Measurements from ENCODE around the gene C6orf89. TPM values are rescaled to one million over a fixed set of nuclear protein-coding genes. Genes with fewer than 3 reads are reported as not detected.
"Not testable (repeated sequence)": the region's sequence is repeated elsewhere in the genome, so short reads cannot be mapped to it uniquely, and the experiment has no call there.

Gene C6orf89
- total RNA-seq, 1 donor from 2014 or later, result 28.4 TPM

DNA sequence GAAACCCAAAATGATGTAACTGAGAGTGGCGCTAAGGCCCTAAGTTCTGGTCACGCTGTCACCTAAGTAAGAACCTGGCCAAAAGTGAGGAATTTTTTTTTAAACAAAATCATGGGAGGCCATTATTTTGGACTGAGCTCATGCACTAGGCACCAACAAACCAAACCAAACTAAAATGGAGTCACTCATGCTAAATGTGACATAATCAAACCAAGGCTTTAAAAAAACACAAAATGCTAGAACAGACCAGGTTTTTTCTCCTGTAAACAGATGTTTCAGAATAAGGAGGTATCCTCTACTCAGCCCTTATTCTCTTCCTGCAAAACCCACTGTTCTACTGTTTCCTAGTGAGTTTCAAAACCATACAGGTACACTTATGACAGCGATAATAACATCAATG, 1.1 kb upstream of the C6orf89 start:
- intact Hi-C loops (cut with micrococcal nuclease), result loop anchor here (1.0 to 5.0 kb wide), 6 partner anchors 9 to 324 kb away; partner anchors contain the start of gene MTCH1
- DNase-seq (ENCODE audit: low spot score), result no peak
- Mint-ChIP-seq H3K27ac (no peak overlapping the region), H3K36me3 (ENCODE audit: low read depth) (peaks cover 5% of the 10 kb centered on the region), H3K27me3 (ENCODE audit: low read depth) (no peaks in the 10 kb centered on the region), H3K9me3 (no peaks in the 10 kb centered on the region), H3K4me1 (ENCODE audit: low read depth) (peaks cover 32% of the 10 kb centered on the region), H3K4me3 (ENCODE audit: low read depth) (no peak overlapping the region)

DNA sequence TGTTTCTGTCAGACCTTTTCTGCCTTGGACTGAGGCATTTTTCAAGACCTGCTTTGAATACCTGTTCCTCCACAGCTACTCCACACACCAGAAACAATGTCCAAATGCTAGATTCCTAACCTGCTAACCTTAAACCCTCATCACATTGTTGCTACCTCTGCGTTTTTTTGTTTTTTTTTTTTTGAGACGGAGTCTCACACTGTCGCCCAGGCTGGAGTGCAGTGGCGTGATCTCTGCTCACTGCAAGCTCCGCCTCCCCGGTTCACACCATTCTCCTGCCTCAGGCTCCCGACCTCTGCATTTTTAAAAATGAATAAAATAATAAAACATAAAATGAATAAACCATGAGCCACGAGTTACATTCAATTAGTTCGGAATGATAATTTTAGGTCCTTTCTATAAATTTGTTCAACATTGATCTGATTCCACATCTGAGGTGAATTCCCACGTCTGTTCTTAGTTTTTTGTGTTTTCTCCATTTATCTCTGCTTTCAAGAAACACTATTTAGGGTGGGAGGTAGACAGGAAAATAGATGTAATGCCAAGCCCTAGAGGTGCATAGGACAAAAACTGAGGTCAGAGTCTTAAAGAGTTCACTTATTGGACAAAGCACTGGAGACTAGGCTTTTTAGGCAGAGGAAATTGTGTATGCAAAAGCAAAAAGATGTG, 1.3 kb downstream of the C6orf89 start:
- H3K27ac Mint-ChIP-seq, result peak overlapping the region; percentile 65
- peaks cover 32% of the 10 kb centered on the region for H3K4me1 Mint-ChIP-seq (ENCODE audit: low read depth)
- intact Hi-C loops (cut with micrococcal nuclease), result loop anchor here (5.0 kb wide), 1 partner anchor 100 kb away; the partner anchor contains the start of gene MTCH1
- H3K36me3 Mint-ChIP-seq (ENCODE audit: low read depth), result peaks cover 8% of the 10 kb centered on the region
- DNase-seq (ENCODE audit: low spot score), result no peak
- H3K9me3 Mint-ChIP-seq, result no peaks in the 10 kb centered on the region
- peak overlapping the region; percentile 87 for H3K4me3 Mint-ChIP-seq (ENCODE audit: low read depth)
- H3K27me3 Mint-ChIP-seq (ENCODE audit: low read depth), result no peaks in the 10 kb centered on the region

DNA sequence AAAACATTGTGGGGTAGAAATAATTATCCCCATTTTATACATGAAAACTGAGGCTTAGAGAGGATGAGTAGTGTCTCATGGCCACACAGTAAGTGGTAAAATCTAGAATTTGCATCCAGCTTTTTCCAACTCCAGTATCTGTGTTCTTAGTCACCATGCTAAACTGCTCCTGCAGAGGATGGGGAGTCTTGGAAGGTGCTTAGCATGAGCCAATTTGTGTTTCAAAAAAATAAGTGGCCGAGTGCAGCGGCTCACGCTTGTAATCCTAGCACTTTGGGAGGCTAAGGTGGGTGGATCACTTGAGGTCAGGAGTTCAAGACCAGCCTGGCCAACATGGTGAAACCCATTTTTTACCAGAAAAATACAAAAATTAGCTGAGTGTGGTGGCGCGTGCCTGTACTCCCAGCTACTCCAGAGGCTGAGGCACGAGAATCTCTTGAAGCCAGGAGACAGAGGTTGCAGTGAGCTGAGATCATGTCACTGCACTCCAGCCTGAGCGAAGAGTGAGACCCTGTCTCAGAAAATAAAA, 2.4 kb downstream of the C6orf89 start:
- Mint-ChIP-seq H3K9me3 (no peaks in the 10 kb centered on the region), H3K4me3 (ENCODE audit: low read depth) (no peak overlapping the region), H3K27me3 (ENCODE audit: low read depth) (no peaks in the 10 kb centered on the region), H3K27ac (no peak overlapping the region), H3K36me3 (ENCODE audit: low read depth) (peaks cover 13% of the 10 kb centered on the region), H3K4me1 (ENCODE audit: low read depth) (peaks cover 32% of the 10 kb centered on the region)
- intact Hi-C loops (cut with micrococcal nuclease), result loop anchor here (5.0 kb wide), 1 partner anchor 99 kb away; the partner anchor contains the start of gene MTCH1
- DNase-seq (ENCODE audit: low spot score), result no peak

DNA sequence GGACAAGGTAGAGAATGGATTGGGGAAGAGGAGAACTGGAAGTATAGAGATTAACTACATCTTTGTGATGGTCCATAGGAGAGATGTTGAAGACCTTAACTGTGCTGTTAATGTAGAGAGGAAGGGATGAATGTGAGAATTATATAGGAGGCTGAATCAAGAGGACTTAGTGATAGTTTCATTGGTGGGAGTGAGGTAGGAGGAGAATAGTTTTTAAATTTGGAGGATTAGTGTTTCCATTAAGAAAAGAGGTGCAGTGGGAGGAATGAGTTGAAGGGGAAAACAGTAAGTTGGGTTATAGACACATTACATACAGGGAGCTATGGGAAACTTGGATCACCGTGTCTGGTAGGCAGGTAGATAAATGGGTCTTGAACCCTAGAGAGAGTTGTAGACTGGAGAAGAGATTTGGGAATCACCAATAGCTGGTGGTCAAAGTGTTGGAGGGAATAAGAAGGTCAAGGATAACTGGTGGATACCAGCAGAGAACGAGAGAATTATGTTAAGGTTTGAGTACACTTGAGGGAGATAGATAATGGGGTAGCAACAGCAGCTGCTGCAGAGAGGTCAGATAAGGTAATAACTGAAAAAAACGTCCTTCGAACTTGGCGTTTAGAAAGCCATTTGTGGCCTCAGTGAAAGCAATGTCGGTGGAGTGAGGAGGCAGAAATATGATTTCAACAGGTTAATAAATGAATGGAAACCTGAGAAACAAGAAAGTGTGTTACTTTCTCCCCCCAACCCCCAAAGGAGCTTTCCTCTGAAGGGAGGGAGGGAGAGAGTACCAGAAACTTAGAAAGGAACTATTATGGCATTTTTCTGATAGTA, 3.1 kb downstream of the C6orf89 start:
- Mint-ChIP-seq H3K27me3 (ENCODE audit: low read depth) (no peaks in the 10 kb centered on the region), H3K36me3 (ENCODE audit: low read depth) (peaks cover 13% of the 10 kb centered on the region), H3K9me3 (no peaks in the 10 kb centered on the region), H3K4me3 (ENCODE audit: low read depth) (no peak overlapping the region), H3K4me1 (ENCODE audit: low read depth) (peaks cover 32% of the 10 kb centered on the region), H3K27ac (peak overlapping the region; percentile 32)
- intact Hi-C loops (cut with micrococcal nuclease), result loop anchor here (5.0 kb wide), 1 partner anchor 98 kb away; the partner anchor contains the start of gene MTCH1
- DNase-seq (ENCODE audit: low spot score), result no peak

DNA sequence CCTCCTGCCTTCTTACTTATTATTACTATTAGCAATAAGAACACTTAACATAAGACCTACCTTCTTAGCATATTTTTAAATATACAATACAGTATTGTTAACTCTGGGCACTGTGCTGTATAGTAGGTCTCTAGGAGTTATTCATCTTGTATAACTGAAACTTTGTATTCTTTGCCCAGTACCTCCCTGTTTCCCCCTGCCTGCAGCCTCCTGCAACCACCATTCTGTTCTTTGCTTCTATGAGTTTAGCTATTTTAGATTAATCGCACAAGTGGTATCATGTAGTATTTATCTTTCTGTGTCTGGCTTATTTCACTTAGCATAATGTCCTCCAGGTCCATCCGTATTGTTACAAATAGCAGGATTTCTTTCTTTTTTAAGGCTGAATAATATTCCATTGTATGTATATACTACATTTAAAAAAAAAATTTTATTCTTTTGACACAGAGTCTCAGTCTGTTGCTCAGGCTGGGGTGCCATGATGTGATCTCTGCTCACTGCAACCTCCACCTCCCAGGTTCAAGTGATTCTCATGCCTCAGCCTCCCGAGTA, 4.4 kb downstream of the C6orf89 start:
- Mint-ChIP-seq H3K36me3 (ENCODE audit: low read depth) (peaks cover 25% of the 10 kb centered on the region), H3K4me3 (ENCODE audit: low read depth) (no peak overlapping the region), H3K9me3 (no peaks in the 10 kb centered on the region), H3K4me1 (ENCODE audit: low read depth) (peaks cover 29% of the 10 kb centered on the region), H3K27me3 (ENCODE audit: low read depth) (no peaks in the 10 kb centered on the region), H3K27ac (no peak overlapping the region)
- DNase-seq (ENCODE audit: low spot score), result no peak
- intact Hi-C loops (cut with micrococcal nuclease), result no loop called here

DNA sequence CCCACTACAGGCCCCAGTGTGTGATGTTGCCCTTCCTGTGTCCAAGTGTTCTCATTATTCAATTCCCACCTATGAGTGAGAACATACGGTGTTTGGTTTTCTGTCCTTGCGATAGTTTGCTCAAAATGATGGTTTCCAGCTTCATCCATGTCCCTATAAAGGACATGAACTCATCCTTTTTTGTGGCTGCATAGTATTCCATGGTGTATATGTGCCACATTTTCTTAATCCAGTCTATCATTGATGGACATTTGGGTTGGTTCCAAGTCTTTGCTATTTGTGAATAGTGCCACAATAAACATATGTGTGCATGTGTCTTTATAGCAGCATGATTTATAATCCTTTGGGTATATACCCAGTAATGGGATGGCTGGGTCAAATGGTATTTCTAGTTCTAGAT, 5.4 kb downstream of the C6orf89 start:
- H3K27ac Mint-ChIP-seq; H3K9me3 Mint-ChIP-seq; H3K27me3 Mint-ChIP-seq (ENCODE audit: low read depth); H3K4me3 Mint-ChIP-seq (ENCODE audit: low read depth); DNase-seq (ENCODE audit: low spot score); intact Hi-C loops (cut with micrococcal nuclease): not testable (repeated sequence)
- Mint-ChIP-seq H3K4me1 (ENCODE audit: low read depth) (peaks cover 25% of the 10 kb centered on the region), H3K36me3 (ENCODE audit: low read depth) (peaks cover 34% of the 10 kb centered on the region)

DNA sequence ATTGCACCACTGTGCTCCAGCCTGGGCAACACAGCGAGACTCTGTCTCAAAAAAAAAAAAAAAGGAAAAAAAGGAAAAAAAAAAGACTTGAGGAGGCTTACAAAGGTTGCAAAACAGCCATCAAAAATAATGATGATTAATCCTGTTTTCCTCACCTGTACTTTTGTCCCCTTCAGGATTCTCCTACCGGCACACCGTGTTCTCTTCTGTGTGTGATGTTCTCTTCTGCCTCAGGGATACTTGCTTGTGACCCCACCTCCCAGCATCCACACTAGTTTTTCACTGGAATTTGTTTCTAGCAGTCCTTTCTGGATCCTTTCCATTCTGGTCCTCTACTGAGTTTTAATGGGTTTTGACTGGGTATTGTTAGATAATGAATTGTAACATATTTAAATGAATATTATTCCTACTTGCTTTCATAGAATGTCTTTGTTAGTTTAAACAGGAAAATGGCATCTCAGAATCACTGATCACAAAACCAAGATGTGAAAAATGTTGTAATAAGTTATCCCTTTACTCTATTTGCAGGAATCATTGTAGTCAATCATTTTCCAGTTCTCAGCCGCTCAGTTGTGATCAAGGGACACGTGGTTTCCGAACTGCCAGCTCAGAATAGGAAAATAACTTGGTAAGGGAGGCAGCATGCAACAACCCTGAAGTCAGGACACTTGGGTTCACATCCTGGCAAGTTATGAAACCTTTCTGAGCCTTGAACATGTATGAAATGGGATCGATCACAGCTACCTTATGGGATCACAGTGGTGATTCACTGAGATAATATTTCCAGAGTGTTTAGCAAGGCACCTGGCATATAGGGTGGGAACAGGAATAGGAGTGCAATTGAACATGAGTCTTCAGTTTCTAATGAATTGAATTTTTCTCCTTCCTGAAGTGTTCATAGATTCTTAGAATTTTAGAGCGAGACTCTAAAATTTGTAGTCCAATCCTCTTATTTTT, 8.5 kb downstream of the C6orf89 start:
- intact Hi-C loops (cut with micrococcal nuclease), result no loop called here
- no peak for DNase-seq (ENCODE audit: low spot score)
- Mint-ChIP-seq H3K4me3 (ENCODE audit: low read depth) (no peak overlapping the region), H3K27me3 (ENCODE audit: low read depth) (no peaks in the 10 kb centered on the region), H3K9me3 (no peaks in the 10 kb centered on the region), H3K36me3 (ENCODE audit: low read depth) (peaks cover 41% of the 10 kb centered on the region), H3K27ac (no peak overlapping the region), H3K4me1 (ENCODE audit: low read depth) (peaks cover 10% of the 10 kb centered on the region)

DNA sequence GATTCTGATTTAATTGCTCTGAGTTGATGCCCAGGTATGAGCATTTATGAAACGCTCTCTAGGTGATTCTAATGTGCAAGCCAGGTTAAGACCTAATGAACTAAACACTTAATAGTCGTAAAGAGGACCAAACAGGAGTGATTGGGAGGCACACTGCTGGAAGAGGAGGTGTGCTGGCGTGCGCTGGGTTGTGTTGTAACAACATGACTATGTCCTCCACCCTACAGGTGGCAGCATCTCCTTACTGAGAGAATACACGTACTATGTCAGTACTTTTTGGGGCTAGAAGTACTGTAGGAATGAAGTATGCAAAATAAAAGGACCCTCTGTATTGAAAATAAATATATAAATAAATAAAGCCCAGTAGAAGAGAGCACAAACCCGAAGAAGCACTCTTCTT, 11.9 kb downstream of the C6orf89 start:
- Mint-ChIP-seq H3K4me3 (ENCODE audit: low read depth) (no peak overlapping the region), H3K9me3 (no peaks in the 10 kb centered on the region), H3K27ac (no peak overlapping the region), H3K27me3 (ENCODE audit: low read depth) (no peaks in the 10 kb centered on the region), H3K4me1 (ENCODE audit: low read depth) (peaks cover 12% of the 10 kb centered on the region), H3K36me3 (ENCODE audit: low read depth) (peaks cover 56% of the 10 kb centered on the region)
- no peak for DNase-seq (ENCODE audit: low spot score)
- intact Hi-C loops (cut with micrococcal nuclease), result loop anchor here (1.0 kb wide), 1 partner anchor 121 kb away; no protein-coding TSS in a partner anchor

DNA sequence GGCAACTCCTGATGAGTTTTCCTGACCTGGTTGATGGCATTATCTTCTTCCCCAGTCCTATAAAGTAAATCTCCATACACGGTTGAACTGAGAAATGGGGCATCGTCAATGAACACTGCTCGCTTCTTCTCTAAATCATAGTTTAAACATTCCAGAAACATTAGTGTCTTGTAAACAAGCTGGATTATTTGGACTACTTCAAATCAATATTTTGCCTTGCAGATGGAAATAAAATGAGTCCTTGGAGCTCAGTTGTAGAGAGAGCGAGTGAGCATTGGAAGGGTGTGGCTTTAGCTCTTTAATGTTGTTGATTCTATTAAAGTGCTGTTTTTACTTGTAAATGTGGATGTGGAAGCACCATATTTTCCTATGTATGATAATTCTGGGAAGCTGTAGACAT, 18.4 kb downstream of the C6orf89 start:
- H3K4me3 Mint-ChIP-seq (ENCODE audit: low read depth), result no peak overlapping the region
- H3K27me3 Mint-ChIP-seq (ENCODE audit: low read depth), result no peaks in the 10 kb centered on the region
- H3K27ac Mint-ChIP-seq, result no peak overlapping the region
- no peaks in the 10 kb centered on the region for H3K9me3 Mint-ChIP-seq
- intact Hi-C loops (cut with micrococcal nuclease), result no loop called here
- no peak for DNase-seq (ENCODE audit: low spot score)
- peaks cover 70% of the 10 kb centered on the region for H3K36me3 Mint-ChIP-seq (ENCODE audit: low read depth)
- H3K4me1 Mint-ChIP-seq (ENCODE audit: low read depth), result peaks cover 33% of the 10 kb centered on the region

DNA sequence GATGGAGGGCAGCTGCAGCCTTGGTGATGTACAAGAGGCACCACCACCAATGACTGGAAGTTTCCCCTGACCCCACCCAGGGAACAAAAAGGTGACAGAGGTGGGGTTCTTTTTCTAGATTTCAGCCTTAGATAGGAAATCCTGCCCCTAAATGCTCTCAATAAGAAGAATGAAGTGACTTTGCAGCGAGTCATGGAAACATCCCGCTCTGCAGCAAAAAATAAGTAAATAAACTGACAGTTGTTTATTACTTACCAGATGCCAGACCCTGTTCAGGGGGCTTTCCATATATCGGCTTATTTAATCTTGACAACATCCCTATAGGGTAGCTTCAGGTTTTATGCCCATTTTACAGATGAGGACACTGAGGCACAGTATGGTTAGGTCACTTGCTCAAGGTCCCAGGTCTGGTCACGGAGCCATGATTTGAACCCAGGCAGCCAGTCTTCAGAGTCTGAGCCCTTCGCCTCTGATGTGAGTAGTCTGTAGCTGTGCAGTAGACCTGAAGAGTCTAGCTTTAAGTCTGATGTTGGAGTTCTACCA, 19.2 kb downstream of the C6orf89 start:
- Mint-ChIP-seq H3K27ac (no peak overlapping the region), H3K36me3 (ENCODE audit: low read depth) (peaks cover 71% of the 10 kb centered on the region), H3K4me3 (ENCODE audit: low read depth) (no peak overlapping the region), H3K9me3 (no peaks in the 10 kb centered on the region), H3K4me1 (ENCODE audit: low read depth) (peaks cover 29% of the 10 kb centered on the region), H3K27me3 (ENCODE audit: low read depth) (no peaks in the 10 kb centered on the region)
- DNase-seq (ENCODE audit: low spot score), result no peak
- intact Hi-C loops (cut with micrococcal nuclease), result no loop called here

DNA sequence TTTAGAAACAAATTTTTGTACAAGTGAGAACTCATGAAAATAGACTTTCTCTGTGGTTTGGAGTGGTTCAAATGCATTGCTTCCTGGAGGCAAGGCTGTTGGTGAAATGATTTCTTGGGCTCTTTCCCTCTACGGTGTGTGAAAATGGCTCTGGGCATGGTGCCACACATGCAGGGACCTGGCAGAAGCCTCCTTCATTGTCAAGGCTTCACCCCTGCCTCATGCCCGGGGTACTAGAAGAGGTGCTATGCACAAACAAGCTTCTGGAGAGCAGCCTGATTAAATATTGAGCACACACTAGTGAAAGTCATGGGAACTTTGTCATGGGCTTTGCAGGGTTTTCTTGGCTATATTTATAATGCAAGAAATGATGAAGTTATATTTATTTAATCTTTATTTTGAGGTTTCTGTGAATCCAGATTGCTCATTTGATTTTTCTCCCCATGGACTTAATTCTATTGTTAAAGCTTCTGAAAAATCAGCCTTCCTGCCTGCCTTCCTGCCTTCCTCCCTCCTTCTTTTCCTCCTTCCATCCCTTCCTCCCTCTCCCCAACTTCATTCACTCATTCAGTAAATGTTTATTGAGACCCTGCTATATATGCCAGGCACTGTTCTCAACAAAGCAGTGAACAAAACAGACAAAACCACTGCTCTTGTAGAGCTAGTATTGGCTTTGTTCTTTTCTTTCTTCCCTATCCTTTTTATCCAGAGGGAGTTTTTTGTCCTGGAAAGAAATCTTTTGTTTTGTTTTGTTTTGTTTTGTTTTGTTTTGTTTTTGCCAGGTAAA, 21.0 kb downstream of the C6orf89 start:
- H3K27ac Mint-ChIP-seq, result no peak overlapping the region
- H3K4me1 Mint-ChIP-seq (ENCODE audit: low read depth), result peaks cover 34% of the 10 kb centered on the region

More for the DNA sequence above, 21.0 kb downstream of the C6orf89 start:
- no peak for DNase-seq (ENCODE audit: low spot score)
- Mint-ChIP-seq H3K4me3 (ENCODE audit: low read depth) (no peak overlapping the region), H3K9me3 (no peaks in the 10 kb centered on the region), H3K27me3 (ENCODE audit: low read depth) (no peaks in the 10 kb centered on the region), H3K36me3 (ENCODE audit: low read depth) (peaks cover 67% of the 10 kb centered on the region)
- intact Hi-C loops (cut with micrococcal nuclease), result no loop called here

Measured in activated T-helper 2 cell treated with anti-CD3 and anti-CD28 coated beads, Interferon-gamma antibody, Interleukin-2, Interleukin-4, amounts not matched to agents 10 μg/mL and 5 μg/mL and 100 μg/mL, durations not matched to agents 14 hours and 24 hours and 36 hours (primary cell).